ENCODE measurements around the gene RSRC1.

Gene RSRC1

GRCh38 chr3:158452334-158452733 lies 342.4 kb downstream of the RSRC1 start:
- peaks cover 27% of the 10 kb centered on the region for H3K4me1 ChIP-seq (ENCODE audit: low read length)
- no peak overlapping the region for H3K4me2 ChIP-seq (ENCODE audit: low read length)
- no peak overlapping the region for H3K27ac ChIP-seq (ENCODE audit: low read length)
- H2AFZ ChIP-seq (ENCODE audit: low read depth, low read length): no peak overlapping the region
- H3K27me3 ChIP-seq (ENCODE audit: low read depth, low read length): no peaks in the 10 kb centered on the region
- no peaks in the 10 kb centered on the region for H4K20me1 ChIP-seq (ENCODE audit: insufficient read depth, low read length)
- H3K9me3 ChIP-seq (ENCODE audit: insufficient read depth, low read length): no peaks in the 10 kb centered on the region
- no peak overlapping the region for H3K4me3 ChIP-seq (ENCODE audit: low read length)
- no peaks in the 10 kb centered on the region for H3K79me2 ChIP-seq (ENCODE audit: low read length)
- TF ChIP-seq CTCF (IDR thresholded peaks at IDR 0.05; ENCODE audit: low read depth, low read length): no peak
- no peak for TF ChIP-seq EZH2phosphoT487 (IDR thresholded peaks at IDR 0.05; ENCODE audit: low read depth)
- no peaks in the 10 kb centered on the region for H3K36me3 ChIP-seq (replicated peaks; ENCODE audit: low read depth, low read length)
- no peak overlapping the region for H3K9ac ChIP-seq (ENCODE audit: low read length)

DNA sequence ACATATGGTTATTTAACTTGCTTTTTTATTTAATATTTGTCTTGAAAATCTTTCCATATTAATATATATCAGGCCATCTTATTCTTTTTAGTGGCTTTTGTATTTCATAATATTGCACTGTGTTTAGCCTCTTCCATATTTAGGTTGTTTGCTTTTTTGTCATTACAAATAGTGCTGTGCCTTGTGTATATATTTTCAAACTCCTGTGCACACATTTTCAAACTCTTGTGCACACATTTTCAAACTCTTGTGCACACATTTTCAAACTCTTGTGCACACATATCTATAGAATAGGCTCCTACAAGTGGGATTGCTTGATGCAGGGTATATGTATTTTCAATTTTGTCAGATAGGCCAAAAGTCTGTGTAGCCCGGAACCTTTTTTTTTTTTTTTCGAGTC lies 343.1 kb downstream of the RSRC1 start:
- no peaks in the 10 kb centered on the region for H3K9me3 ChIP-seq (ENCODE audit: insufficient read depth, low read length)
- no peaks in the 10 kb centered on the region for H3K79me2 ChIP-seq (ENCODE audit: low read length)
- no peak overlapping the region for H3K4me2 ChIP-seq (ENCODE audit: low read length)
- no peaks in the 10 kb centered on the region for H3K27me3 ChIP-seq (ENCODE audit: low read depth, low read length)
- no peak overlapping the region for H3K27ac ChIP-seq (ENCODE audit: low read length)
- H4K20me1 ChIP-seq (ENCODE audit: insufficient read depth, low read length): no peaks in the 10 kb centered on the region
- no peaks in the 10 kb centered on the region for H3K36me3 ChIP-seq (replicated peaks; ENCODE audit: low read depth, low read length)
- H3K4me1 ChIP-seq (ENCODE audit: low read length): peaks cover 27% of the 10 kb centered on the region
- no peak overlapping the region for H3K9ac ChIP-seq (ENCODE audit: low read length)
- no peak overlapping the region for H3K4me3 ChIP-seq (ENCODE audit: low read length)
- TF ChIP-seq EZH2phosphoT487 (IDR thresholded peaks at IDR 0.05; ENCODE audit: low read depth) (no peak), CTCF (IDR thresholded peaks at IDR 0.05; ENCODE audit: low read depth, low read length) (no peak)
- H2AFZ ChIP-seq (ENCODE audit: low read depth, low read length): no peak overlapping the region

- Histone ChIP-seq H3K27me3 (ENCODE audit: low read depth, low read length) (no peaks in the 10 kb centered on the region), H3K79me2 (ENCODE audit: low read length) (no peaks in the 10 kb centered on the region), H3K4me3 (ENCODE audit: low read length) (no peak overlapping the region), H3K27ac (ENCODE audit: low read length) (no peak overlapping the region), H3K9me3 (ENCODE audit: insufficient read depth, low read length) (no peaks in the 10 kb centered on the region), H3K4me1 (ENCODE audit: low read length) (peaks cover 23% of the 10 kb centered on the region), H4K20me1 (ENCODE audit: insufficient read depth, low read length) (no peaks in the 10 kb centered on the region), H3K36me3 (replicated peaks; ENCODE audit: low read depth, low read length) (no peaks in the 10 kb centered on the region), H3K9ac (ENCODE audit: low read length) (no peak overlapping the region), H2AFZ (ENCODE audit: low read depth, low read length) (no peak overlapping the region), H3K4me2 (ENCODE audit: low read length) (no peak overlapping the region)
- no peak for TF ChIP-seq CTCF (IDR thresholded peaks at IDR 0.05; ENCODE audit: low read depth, low read length)
These were observed 344.0 kb downstream of the RSRC1 start for GRCh38 chr3:158453865-158454264.

- TF ChIP-seq CTCF (IDR thresholded peaks at IDR 0.05; ENCODE audit: low read depth, low read length): no peak
- TF ChIP-seq EZH2phosphoT487 (IDR thresholded peaks at IDR 0.05; ENCODE audit: low read depth): no peak
- H3K27me3 ChIP-seq (ENCODE audit: low read depth, low read length): no peaks in the 10 kb centered on the region
These were observed 345.5 kb downstream of the RSRC1 start for GRCh38 chr3:158455406-158455805.

More at GRCh38 chr3:158455406-158455805, 345.5 kb downstream of the RSRC1 start:
- no peak overlapping the region for H3K27ac ChIP-seq (ENCODE audit: low read length)
- H3K79me2 ChIP-seq (ENCODE audit: low read length): no peaks in the 10 kb centered on the region
- no peaks in the 10 kb centered on the region for H3K36me3 ChIP-seq (replicated peaks; ENCODE audit: low read depth, low read length)
- H3K9me3 ChIP-seq (ENCODE audit: insufficient read depth, low read length): no peaks in the 10 kb centered on the region
- H4K20me1 ChIP-seq (ENCODE audit: insufficient read depth, low read length): no peaks in the 10 kb centered on the region
- H3K4me2 ChIP-seq (ENCODE audit: low read length): no peak overlapping the region
- no peak overlapping the region for H2AFZ ChIP-seq (ENCODE audit: low read depth, low read length)
- H3K4me3 ChIP-seq (ENCODE audit: low read length): no peak overlapping the region
- no peak overlapping the region for H3K9ac ChIP-seq (ENCODE audit: low read length)
- peaks cover 27% of the 10 kb centered on the region for H3K4me1 ChIP-seq (ENCODE audit: low read length)
